Stimulated activated CD4-positive, alpha-beta T cell treated with anti-CD3 and anti-CD28 coated beads, Interleukin-4, amount 100 ng/mL, for 1 hour (primary cell): ENCODE measurements around the gene C22orf42.

Source experiments
- DNase-seq: peaks from one replicate; pipeline ENCODE4 v3.0.0-alpha.2; 2020

The C22orf42 gene

GRCh38 chr22:32132783-32133182 lies 26.3 kb downstream of the C22orf42 start:
- no peak for DNase-seq

GRCh38 chr22:32132126-32132525 lies 27.0 kb downstream of the C22orf42 start:
- no peak for DNase-seq

- no peak for DNase-seq
Observed at GRCh38 chr22:32130464-32130863, 28.6 kb downstream of the C22orf42 start.

GRCh38 chr22:32127904-32128303 lies 31.2 kb downstream of the C22orf42 start:
- DNase-seq, result no peak

GRCh38 chr22:32123657-32124056 lies 35.4 kb downstream of the C22orf42 start:
- DNase-seq, result no peak

GRCh38 chr22:32122899-32123298 lies 36.2 kb downstream of the C22orf42 start:
- no peak for DNase-seq

GRCh38 chr22:32120603-32121002 lies 38.5 kb downstream of the C22orf42 start:
- DNase-seq, result no peak

- no peak for DNase-seq
Observed at GRCh38 chr22:32119568-32120235, 39.4 kb downstream of the C22orf42 start.

GRCh38 chr22:32112380-32112779 lies 46.7 kb downstream of the C22orf42 start:
- no peak for DNase-seq

- DNase-seq, result peak; percentile 16
Observed at GRCh38 chr22:32106930-32107329, 52.2 kb downstream of the C22orf42 start.

- DNase-seq, result no peak
Observed at GRCh38 chr22:32103658-32104315, 55.3 kb downstream of the C22orf42 start.

- no peak for DNase-seq
Observed at GRCh38 chr22:32100711-32101110, 58.4 kb downstream of the C22orf42 start.
